ENCODE data around the gene ZNF335.
"Not testable (repeated sequence)": the region's sequence is repeated elsewhere in the genome, so short reads cannot be mapped to it uniquely, and the experiment has no call there.

The ZNF335 gene

DNA sequence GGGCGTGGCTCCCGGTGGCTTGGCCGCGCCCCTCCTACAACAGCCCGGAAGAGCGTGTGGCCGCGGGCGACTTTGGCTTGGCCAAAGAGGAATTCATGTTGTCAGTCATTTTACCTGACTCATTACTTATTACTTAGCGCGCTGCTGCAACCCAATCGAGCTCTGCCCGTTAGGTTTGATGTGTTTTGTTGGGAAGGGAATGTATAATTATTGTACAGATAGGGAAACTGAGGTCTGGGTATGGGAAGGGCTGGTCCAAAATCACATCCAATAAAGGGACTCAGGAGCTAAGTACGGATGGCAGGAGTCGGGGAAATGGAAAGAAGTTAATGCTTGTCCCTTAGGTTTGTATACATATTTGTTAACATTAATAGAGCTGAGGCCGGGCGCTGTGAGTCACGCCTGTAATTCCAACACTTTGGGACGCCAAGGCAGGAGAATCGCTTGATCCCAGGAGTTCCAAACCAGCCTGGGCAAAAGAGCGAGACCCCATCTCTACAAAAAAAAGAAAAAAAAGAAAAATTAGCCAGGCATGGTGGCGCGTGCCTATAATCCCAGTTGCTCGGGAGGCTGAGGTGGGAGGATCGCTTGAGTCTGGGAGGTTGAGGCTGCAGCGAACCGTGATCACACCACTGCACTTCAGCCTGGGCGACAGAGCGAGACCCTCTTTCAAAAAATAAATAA is 639 bp upstream of the ZNF335 start:
- in situ Hi-C loops (cut with MboI; ENCODE audit: low sequenced_read_pairs) = no loop called here

DNA sequence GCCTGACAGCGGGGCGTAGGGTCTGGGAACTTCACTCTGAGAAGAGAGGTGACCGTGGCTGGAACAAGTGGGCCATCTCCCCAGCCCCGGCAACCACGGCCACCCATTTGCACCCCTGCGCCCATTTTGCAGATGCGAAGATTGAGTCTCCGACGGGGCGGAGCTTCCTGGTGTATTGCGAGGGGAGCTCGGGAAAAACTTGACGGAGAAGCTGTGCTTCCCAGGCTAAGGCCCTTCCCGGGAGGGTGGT is 653 bp downstream of the ZNF335 start:
- in situ Hi-C loops (cut with MboI; ENCODE audit: low sequenced_read_pairs) = no loop called here

GRCh38 chr20:45970646-45971424 is 1.2 kb downstream of the ZNF335 start:
- in situ Hi-C loops (cut with MboI; ENCODE audit: low sequenced_read_pairs) = no loop called here

DNA sequence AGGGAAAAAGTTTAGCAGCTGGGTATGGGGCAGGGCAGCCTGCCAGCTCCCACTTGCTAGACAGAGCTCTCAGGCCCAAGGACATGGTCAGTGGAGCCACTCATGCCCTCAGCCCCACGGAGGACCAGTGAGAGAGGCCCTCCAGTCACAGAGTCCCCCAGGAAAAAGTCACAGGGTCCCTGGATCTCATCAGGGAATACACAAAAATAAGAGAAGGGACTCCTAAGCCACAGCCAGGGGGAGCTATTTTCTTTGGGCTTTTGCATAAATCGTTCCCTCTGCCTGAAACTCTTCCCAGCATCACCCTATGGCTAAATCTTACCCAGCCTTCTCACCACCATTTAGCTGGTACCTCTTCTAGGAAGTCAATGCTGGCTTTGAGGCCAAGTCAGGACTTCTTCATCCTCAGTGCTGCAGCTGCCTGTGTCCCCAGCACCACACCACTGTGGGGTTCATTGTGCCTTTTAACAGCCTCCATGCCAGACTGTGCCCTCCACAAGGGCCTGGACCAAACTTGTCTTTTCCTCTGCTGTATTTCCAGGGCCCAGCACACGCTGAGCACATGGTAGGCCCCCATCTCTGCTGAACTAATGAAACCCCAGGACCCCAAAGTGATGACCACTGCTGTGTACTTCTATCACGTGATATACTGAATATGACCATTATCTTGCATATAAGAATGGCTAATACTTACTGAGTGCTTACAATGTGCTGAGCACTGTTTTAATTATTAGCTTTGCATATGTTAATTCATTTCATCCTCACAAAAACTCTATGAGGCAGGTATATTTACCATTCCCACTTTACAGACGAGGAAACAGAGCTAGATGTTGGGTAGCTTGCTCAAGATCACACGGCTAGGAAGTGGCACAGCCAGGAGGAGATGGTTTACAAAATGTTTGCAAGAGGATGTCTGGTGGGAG is 2.0 kb downstream of the ZNF335 start:
- in situ Hi-C loops (cut with MboI; ENCODE audit: low sequenced_read_pairs) = no loop called here

DNA sequence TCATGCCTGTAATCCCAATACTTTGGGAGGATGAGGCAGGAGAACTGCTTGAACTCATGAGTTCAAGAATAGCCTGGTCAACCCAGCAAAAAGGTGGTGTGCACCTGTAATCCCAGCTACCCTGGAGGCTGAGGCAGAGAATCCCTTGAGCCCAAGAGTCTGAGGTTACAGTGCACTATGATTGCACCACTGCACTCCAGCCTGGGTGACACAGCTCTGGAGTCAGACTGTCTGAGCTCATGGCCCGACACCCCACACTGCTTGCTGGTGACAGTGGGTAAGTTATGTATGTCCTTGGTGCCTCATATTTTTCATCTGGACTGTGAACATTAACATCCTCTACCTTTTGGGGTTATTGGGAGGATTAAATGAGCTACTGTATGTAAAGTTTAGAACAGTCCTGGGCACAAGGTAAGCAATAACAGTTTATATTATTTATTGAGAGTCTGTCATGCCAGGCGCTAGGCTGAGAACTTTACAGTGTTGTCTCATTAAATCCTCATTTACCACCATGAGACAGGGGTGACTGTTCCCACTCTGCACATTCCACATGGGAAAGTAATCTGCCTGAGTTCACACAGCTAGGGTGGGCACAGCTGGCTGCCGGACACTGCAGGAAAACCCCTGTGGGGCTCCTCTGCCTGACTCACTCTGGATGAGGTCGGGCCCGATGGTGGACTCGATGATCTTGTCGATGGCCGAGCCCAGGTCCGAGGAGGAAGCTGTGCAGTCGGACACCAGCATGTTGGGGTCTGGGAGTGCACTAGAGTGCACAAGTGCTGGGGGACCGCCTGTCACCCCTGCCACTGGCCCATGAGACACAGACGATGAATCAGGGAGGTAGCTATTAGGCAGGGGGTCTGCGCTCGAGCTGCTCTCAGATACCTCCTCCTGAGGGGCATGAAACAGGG is 2.9 kb downstream of the ZNF335 start:
- in situ Hi-C loops (cut with MboI; ENCODE audit: low sequenced_read_pairs) = no loop called here

GRCh38 chr20:45968081-45968671 is 3.8 kb downstream of the ZNF335 start:
- in situ Hi-C loops (cut with MboI; ENCODE audit: low sequenced_read_pairs) = no loop called here

DNA sequence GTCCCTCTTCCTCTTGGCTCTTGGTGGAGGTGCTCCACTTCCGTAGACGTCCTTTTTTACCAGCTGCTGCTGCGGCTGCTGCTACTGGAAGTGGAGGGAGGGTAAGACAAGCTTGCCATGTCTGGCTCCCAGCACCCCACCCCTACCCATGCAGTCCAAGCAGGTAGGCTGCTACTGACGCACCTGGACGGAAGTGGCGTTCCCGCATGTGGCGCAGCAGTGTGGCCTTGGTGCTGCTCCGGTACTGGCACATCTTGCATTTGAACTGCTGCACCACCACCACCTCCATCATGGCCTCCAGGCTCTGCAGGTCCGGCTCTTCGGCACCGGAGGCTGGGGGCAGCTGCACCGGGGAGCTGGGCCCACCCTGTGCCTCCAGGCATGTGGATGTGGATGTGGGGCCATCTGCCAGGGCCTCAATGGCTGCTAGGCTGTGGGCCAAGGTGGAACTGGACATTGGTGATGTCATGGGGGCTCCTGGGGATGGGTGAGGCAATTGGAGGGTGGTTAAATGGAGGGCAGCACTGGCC is 4.4 kb downstream of the ZNF335 start:
- in situ Hi-C loops (cut with MboI; ENCODE audit: low sequenced_read_pairs) = no loop called here

DNA sequence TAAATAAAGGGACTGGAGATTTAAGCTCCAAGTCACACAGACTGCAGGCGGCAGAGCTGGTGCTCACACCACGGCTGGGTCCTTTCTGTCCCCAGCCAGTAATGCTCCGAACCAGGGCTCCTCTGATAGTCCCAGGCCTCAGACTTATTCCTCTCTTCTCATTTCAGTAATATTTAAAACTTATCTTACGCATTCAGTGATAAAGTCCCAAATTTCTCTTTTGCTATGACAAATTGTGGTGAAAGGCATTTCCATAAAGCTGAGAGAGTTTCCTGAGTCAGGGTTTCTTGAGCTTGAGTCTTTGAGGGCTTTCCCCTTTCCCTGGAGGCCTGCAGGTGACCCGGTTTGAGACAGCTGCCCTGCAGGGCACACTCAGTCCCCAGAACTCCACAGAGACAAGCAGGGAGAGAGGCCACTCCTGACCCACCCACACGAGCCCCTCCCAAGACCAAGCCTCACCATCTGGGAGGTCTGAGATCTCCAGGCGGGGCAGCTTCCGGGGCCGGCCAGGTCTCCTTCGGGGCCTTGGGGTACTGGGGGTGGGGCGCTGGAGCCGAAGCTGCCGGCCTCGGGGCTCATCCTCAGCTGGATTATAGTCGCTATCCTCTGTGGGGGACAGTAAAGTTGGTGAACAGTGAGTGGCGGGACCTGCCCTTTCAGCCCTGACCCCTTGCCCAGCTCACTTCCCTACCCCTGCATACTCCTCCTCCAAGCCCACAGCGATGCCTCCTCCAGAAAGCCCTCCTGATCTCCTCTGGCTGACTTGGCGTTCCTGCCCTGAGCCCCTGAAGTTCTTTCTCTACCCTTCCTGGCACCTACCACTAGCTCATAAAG is 6.6 kb downstream of the ZNF335 start:
- in situ Hi-C loops (cut with MboI; ENCODE audit: low sequenced_read_pairs) = no loop called here

GRCh38 chr20:45964006-45964400 is 8.0 kb downstream of the ZNF335 start:
- in situ Hi-C loops (cut with MboI; ENCODE audit: low sequenced_read_pairs) = no loop called here

DNA sequence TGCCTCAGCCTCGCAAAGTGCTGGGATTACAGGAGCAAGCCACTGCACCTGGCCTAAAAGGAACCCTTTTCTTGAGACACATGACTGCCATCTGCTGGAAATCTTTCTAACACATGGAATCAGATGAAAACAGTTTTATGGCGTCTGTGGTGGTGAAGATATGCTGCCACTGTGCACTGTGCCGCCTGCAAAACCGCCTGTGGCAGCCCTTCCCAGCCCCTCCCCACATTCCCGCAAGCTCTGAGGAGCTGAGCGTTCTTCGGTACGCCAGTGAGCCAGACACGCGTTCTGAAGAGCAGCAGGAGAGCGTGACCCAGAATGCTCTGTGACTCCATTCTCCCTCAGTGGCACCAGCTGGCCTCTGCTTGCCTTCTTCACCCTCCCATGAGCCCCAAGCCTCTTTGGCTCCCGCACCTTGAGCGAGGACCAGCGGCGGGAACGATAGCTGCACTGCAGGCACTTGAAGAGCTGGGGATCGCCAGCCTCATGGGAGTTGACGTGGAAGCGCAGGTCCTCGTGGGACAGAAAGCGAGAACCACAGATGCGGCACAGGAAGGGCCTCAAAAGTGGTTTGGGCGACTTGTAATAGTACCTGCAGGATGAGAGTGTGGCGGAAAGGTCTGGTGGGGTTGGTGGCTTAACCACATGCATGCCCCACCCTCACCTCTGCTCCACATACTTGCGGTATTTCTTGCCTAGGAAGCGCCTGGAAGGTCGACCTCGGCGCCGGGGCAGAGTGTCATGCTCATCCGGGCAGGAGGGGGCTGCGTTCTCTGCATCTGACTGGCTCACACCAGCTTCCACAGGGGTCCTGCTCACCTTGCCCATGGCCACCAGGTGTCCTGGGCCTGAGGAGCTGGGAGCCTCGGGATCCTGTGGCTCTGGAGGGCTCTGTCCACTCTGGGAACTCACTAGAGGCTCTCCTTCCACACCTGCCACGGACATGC is 8.7 kb downstream of the ZNF335 start:
- in situ Hi-C loops (cut with MboI; ENCODE audit: low sequenced_read_pairs) = no loop called here

DNA sequence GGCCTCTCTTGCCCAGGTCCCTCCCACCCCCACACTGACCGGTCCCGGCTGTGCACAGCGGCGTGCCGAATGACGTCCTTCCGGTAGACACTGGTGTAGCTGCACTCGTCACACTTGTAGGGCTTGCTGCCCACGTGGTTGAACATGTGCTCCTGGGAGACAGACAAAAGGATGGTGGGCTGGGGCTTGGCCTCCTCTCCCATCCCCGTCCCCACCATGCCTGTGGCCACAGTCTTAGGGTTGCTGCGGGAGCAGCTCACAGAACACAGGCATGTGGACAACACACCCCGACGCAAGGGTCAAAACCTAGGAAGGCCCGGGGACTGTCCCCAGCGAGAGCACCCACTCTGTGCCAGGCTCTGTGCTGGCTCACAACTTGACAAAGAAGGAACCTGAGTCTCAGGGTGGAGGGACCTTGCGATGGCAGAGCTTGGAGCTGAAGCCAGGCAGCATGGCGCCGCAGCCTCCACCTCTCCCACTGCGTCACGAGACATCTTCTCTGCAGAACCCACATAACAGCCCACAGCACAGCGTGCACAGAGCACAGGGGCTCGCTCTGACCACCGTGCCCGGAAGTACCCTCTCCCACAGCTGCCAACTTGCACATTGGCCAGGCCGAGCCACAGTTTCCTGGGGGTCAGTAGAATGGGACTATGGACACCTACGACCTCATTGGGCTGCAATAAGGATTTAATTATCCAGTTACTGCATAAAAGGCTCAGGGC is 9.8 kb downstream of the ZNF335 start:
- in situ Hi-C loops (cut with MboI; ENCODE audit: low sequenced_read_pairs) = no loop called here

GRCh38 chr20:45959956-45960630 is 11.9 kb downstream of the ZNF335 start:
- in situ Hi-C loops (cut with MboI; ENCODE audit: low sequenced_read_pairs) = no loop called here

- in situ Hi-C loops (cut with MboI; ENCODE audit: low sequenced_read_pairs) = no loop called here
Observed at GRCh38 chr20:45959126-45959525, 12.9 kb downstream of the ZNF335 start.

DNA sequence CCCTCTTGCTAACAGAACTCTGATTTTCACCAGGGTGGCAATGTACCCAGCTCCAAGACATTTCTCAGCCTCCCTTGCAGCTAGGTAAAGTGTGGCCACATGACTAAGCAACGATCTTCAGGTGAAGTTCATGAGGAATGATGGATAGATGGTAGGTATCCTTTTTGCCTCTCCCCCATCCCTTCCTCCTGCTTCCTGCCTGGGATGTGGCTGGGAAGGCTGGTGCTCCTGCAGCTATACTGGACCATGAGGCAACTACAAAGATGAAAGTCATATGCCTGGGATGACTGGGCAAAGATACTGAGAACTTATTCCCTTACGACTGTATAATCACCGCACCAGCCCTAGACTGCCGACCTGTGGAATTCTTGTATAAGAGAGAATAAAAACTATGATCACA is 13.4 kb downstream of the ZNF335 start:
- in situ Hi-C loops (cut with MboI; ENCODE audit: low sequenced_read_pairs) = no loop called here

DNA sequence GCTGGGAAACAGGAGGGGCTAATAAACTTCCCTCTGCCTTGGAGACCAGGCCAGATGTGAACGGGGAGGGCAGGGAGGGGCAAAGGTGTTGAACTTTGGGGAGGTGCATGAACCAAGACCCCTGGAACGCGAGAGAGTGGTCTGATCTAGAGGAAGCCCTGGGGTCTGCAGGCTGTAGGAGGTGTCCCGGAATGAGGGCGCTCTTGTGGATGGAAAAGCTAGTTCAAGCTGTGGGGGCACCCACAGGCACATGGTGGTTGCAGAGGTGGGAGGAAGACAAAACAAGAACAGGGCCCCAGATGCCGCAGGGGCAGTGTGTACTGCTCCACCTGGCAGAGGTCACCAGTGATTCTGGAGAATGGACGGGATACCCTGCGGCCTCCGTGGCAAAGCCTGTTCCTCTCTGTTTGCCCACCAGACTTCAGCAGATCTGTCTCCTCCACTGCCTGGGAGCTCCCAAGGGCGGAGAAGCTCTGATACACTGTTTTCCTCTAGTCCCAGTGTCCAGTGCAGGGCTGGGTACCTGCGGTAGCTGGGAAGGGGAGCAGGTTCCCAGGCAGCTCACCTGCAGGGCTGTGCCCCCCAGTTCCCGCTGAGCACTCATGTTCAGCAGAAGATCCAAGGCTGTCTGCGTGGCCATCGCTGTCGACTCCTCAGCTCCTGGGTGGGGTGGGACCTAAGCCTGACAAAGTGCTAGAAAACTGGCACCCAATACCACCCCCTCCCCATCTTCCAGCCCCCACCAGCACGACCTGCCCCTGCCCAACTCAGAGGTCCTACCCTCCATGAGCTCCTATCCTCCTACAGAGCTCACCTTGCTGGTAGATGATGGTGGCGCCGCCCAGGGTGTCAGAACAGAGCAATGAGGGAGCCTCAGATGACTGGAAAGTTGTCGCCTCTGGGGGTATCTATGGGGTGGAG is 14.7 kb downstream of the ZNF335 start:
- in situ Hi-C loops (cut with MboI; ENCODE audit: low sequenced_read_pairs) = no loop called here

GRCh38 chr20:45956326-45956725 is 15.7 kb downstream of the ZNF335 start:
- in situ Hi-C loops (cut with MboI; ENCODE audit: low sequenced_read_pairs) = not testable (repeated sequence)

All from hTERT RPE-1 (cell line).